ENCODE data around the gene WWOX.

- TF ChIP-seq EZH2 (IDR thresholded peaks at IDR 0.05; ENCODE audit: borderline replicate concordance, insufficient read depth, low read length, poor library complexity, severe bottlenecking) (no peak), CTCF (IDR thresholded peaks at IDR 0.05; ENCODE audit: poor library complexity, severe bottlenecking) (no peak)
These were observed 604.5 kb downstream of the WWOX start for GRCh38 chr16:78703936-78704335.

Measured in neural cell (in vitro differentiated cells).